GM23338 (cell line): ENCODE measurements around the gene PDE4D. TPM values are rescaled to one million over a fixed set of nuclear protein-coding genes. Genes with fewer than 3 reads are reported as not detected.

ENCODE experiments used
- ATAC-seq: fragments of 200-7000 bp; cut with Tn5 transposase; 3 replicates; pipeline ENCODE4 v1.9.1; 2020
- DNase-seq: peaks from one replicate; pipeline ENCODE4 v3.0.0-alpha.2; 2015; ENCODE audit warnings: low spot score
- H2AFZ ChIP-seq: fragments of 200-600 bp; sonication (generic); 2 replicates; pipeline ENCODE4 v1.8.0; 2016; ENCODE audit warnings: antibody characterized with exemption, mild to moderate bottlenecking, moderate library complexity
- H3F3A ChIP-seq: fragments of 200-600 bp; sonication (generic); replicated peaks from 2 replicates; pipeline ENCODE4 v1.8.0; 2017; ENCODE audit warnings: antibody characterized with exemption, mixed run types, low read depth
- H3K27ac ChIP-seq: fragments of 200-600 bp; sonication (generic); 2 replicates; pipeline ENCODE4 v1.6.1; 2016; ENCODE audit warnings: low read depth
- H3K27me3 ChIP-seq: fragments of 200-600 bp; sonication (generic); 2 replicates; pipeline ENCODE4 v1.8.0; 2016; ENCODE audit warnings: mild to moderate bottlenecking, mixed run types, moderate library complexity; ENCODE audit not compliant: insufficient read depth
- H3K36me3 ChIP-seq: fragments of 200-600 bp; sonication (generic); 2 replicates; pipeline ENCODE4 v1.8.0; 2016; ENCODE audit warnings: mild to moderate bottlenecking; ENCODE audit not compliant: insufficient read depth
- H3K4me1 ChIP-seq: fragments of 200-600 bp; sonication (generic); 2 replicates; pipeline ENCODE4 v1.8.0; 2016; ENCODE audit warnings: mild to moderate bottlenecking, moderate library complexity; ENCODE audit not compliant: insufficient read depth
- H3K4me2 ChIP-seq: fragments of 200-600 bp; sonication (generic); 2 replicates; pipeline ENCODE4 v1.7.1; 2017; ENCODE audit warnings: mixed run types
- H3K4me3 ChIP-seq: fragments of 200-600 bp; sonication (generic); 2 replicates; pipeline ENCODE4 v1.6.1; 2016; ENCODE audit warnings: mixed run types
- H3K79me2 ChIP-seq: fragments of 200-600 bp; sonication (generic); replicated peaks from 2 replicates; pipeline ENCODE4 v1.8.0; 2017; ENCODE audit warnings: mild to moderate bottlenecking; ENCODE audit not compliant: insufficient read depth
- H3K9me2 ChIP-seq: fragments of 200-600 bp; sonication (generic); 2 replicates; pipeline ENCODE4 v1.8.0; 2017; ENCODE audit not compliant: insufficient read depth
- H4K20me1 ChIP-seq: fragments of 200-600 bp; sonication (generic); replicated peaks from 2 replicates; pipeline ENCODE4 v1.8.0; 2017; ENCODE audit warnings: mild to moderate bottlenecking; ENCODE audit not compliant: insufficient read depth
- H3K27ac Mint-ChIP-seq: 2 replicates; pipeline ENCODE4 v1.8.0; 2020; ENCODE audit warnings: inconsistent platforms, mild to moderate bottlenecking, moderate library complexity, mixed read lengths
- H3K27me3 Mint-ChIP-seq: 3 replicates; pipeline ENCODE4 v1.8.0; 2022; ENCODE audit warnings: low read depth, mild to moderate bottlenecking, moderate library complexity, mixed read lengths, inconsistent platforms; ENCODE audit not compliant: insufficient read depth, poor library complexity
- H3K36me3 Mint-ChIP-seq: 3 replicates; pipeline ENCODE4 v1.8.0; 2021; ENCODE audit warnings: low read depth, mild to moderate bottlenecking, inconsistent platforms, moderate library complexity, mixed read lengths
- H3K4me1 Mint-ChIP-seq: 3 replicates; pipeline ENCODE4 v1.8.0; 2020; ENCODE audit warnings: mild to moderate bottlenecking, inconsistent platforms, mixed read lengths
- H3K4me3 Mint-ChIP-seq: 3 replicates; pipeline ENCODE4 v1.8.0; 2021; ENCODE audit warnings: moderate library complexity, mild to moderate bottlenecking, inconsistent platforms, mixed read lengths
- H3K9me3 Mint-ChIP-seq: 3 replicates; pipeline ENCODE4 v1.8.0; 2020; ENCODE audit warnings: moderate library complexity, mild to moderate bottlenecking, inconsistent platforms, mixed read lengths
- EZH2 ChIP-seq: fragments of 200-600 bp; sonication (generic); IDR thresholded peaks from one replicate; pipeline ENCODE4 v1.8.0; 2017; ENCODE audit warnings: antibody characterized with exemption, mild to moderate bottlenecking, low read depth; ENCODE audit not compliant: unreplicated experiment
- NANOG ChIP-seq: IDR thresholded peaks from 2 replicates; pipeline ENCODE4 v1.6.1; 2016; ENCODE audit warnings: antibody characterized with exemption, borderline replicate concordance
- REST ChIP-seq: IDR thresholded peaks from one replicate; pipeline ENCODE4 v1.6.1; 2018; ENCODE audit warnings: antibody characterized with exemption; ENCODE audit not compliant: unreplicated experiment
- ZNF114 ChIP-seq: fragments of 250-450 bp; sonication (Bioruptor Pico); IDR thresholded peaks from 2 replicates; pipeline ENCODE4 v1.5.0; 2020; ENCODE audit warnings: mild to moderate bottlenecking, moderate library complexity
- polyA plus RNA-seq: library from polyadenylated mRNA; unstranded; fragments of >200 nt; fragmentation: Nextera tagmentation; extraction: Ambion mirVana; gene quantifications from 2 replicates; pipeline ENCODE4 v1.2.1, GENCODE V29; 2016
- total RNA-seq: library from RNA; depleted of rRNA; stranded (reverse); fragments of >200 nt; shearing (Covaris generic); gene quantifications from 2 replicates; pipeline ENCODE4 v1.2.3, GENCODE V29; 2014
- TF ChIP-seq, protein P1 (sequence below): fragments of 250-450 bp; sonication (Bioruptor Pico); IDR thresholded peaks from 2 replicates; pipeline ENCODE4 v1.5.0; 2020; ENCODE audit warnings: mild to moderate bottlenecking, moderate library complexity

Gene PDE4D
- total and polyA plus RNA-seq, 2 experiments from 2014 or later: 2.1 to 4.7 TPM

GRCh38 chr5:59709346-59709821 is 184.1 kb downstream of the PDE4D start (continued):
- TF ChIP-seq, protein P1, sequence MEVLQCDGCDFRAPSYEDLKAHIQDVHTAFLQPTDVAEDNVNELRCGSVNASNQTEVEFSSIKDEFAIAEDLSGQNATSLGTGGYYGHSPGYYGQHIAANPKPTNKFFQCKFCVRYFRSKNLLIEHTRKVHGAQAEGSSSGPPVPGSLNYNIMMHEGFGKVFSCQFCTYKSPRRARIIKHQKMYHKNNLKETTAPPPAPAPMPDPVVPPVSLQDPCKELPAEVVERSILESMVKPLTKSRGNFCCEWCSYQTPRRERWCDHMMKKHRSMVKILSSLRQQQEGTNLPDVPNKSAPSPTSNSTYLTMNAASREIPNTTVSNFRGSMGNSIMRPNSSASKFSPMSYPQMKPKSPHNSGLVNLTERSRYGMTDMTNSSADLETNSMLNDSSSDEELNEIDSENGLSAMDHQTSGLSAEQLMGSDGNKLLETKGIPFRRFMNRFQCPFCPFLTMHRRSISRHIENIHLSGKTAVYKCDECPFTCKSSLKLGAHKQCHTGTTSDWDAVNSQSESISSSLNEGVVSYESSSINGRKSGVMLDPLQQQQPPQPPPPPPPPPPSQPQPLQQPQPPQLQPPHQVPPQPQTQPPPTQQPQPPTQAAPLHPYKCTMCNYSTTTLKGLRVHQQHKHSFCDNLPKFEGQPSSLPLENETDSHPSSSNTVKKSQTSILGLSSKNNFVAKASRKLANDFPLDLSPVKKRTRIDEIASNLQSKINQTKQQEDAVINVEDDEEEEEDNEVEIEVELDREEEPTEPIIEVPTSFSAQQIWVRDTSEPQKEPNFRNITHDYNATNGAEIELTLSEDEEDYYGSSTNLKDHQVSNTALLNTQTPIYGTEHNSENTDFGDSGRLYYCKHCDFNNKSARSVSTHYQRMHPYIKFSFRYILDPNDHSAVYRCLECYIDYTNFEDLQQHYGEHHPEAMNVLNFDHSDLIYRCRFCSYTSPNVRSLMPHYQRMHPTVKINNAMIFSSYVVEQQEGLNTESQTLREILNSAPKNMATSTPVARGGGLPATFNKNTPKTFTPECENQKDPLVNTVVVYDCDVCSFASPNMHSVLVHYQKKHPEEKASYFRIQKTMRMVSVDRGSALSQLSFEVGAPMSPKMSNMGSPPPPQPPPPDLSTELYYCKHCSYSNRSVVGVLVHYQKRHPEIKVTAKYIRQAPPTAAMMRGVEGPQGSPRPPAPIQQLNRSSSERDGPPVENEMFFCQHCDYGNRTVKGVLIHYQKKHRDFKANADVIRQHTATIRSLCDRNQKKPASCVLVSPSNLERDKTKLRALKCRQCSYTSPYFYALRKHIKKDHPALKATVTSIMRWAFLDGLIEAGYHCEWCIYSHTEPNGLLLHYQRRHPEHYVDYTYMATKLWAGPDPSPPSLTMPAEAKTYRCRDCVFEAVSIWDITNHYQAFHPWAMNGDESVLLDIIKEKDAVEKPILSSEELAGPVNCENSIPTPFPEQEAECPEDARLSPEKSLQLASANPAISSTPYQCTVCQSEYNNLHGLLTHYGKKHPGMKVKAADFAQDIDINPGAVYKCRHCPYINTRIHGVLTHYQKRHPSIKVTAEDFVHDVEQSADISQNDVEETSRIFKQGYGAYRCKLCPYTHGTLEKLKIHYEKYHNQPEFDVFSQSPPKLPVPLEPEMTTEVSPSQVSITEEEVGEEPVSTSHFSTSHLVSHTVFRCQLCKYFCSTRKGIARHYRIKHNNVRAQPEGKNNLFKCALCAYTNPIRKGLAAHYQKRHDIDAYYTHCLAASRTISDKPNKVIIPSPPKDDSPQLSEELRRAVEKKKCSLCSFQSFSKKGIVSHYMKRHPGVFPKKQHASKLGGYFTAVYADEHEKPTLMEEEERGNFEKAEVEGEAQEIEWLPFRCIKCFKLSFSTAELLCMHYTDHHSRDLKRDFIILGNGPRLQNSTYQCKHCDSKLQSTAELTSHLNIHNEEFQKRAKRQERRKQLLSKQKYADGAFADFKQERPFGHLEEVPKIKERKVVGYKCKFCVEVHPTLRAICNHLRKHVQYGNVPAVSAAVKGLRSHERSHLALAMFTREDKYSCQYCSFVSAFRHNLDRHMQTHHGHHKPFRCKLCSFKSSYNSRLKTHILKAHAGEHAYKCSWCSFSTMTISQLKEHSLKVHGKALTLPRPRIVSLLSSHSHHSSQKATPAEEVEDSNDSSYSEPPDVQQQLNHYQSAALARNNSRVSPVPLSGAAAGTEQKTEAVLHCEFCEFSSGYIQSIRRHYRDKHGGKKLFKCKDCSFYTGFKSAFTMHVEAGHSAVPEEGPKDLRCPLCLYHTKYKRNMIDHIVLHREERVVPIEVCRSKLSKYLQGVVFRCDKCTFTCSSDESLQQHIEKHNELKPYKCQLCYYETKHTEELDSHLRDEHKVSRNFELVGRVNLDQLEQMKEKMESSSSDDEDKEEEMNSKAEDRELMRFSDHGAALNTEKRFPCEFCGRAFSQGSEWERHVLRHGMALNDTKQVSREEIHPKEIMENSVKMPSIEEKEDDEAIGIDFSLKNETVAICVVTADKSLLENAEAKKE (CRISPR knock-in tag): peak; percentile 79; the same call in 1 of the 2 replicates

DNA sequence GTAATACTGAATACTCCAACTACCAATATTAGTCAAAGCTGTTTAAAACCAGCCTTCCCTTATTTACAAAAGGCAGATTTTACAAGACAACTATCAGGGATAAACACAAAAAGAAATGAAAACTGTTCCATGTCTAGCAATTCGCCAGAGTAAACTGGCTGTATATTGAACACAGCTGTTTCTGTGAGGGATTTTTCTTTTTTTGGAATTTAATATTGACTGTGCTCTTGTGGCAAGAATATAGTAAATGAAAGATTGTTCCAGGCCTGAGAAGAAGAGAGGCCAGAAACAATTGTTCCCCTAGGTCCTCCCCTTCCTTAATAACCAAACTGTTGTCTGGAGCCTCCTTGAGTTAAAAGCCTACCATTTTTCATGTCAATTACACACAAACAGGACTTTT is 188.6 kb downstream of the PDE4D start:
- Histone ChIP-seq H3K4me3 (no peak overlapping the region), H3K4me1 (peaks cover 32% of the 10 kb centered on the region), H3K36me3 (no peaks in the 10 kb centered on the region), H3K27me3 (no peaks in the 10 kb centered on the region), H3K79me2 (no peaks in the 10 kb centered on the region), H3K4me2 (no peak overlapping the region), H3F3A (no peaks in the 10 kb centered on the region; the same call in 1 of the 2 replicates), H3K27ac (no peak overlapping the region), H3K9me2 (peaks cover 16% of the 10 kb centered on the region; the same call in 1 of the 2 replicates), H4K20me1 (no peaks in the 10 kb centered on the region), H2AFZ (no peak overlapping the region)
- H3K9me3 Mint-ChIP-seq: no peaks in the 10 kb centered on the region
- H3K4me3 Mint-ChIP-seq: no peak overlapping the region
- peaks cover 46% of the 10 kb centered on the region for H3K4me1 Mint-ChIP-seq
- ATAC-seq (no peak), DNase-seq (no peak)
- peaks cover 5% of the 10 kb centered on the region; the same call in 1 of the 3 replicates for H3K36me3 Mint-ChIP-seq
- no peak overlapping the region for H3K27ac Mint-ChIP-seq
- H3K27me3 Mint-ChIP-seq: no peaks in the 10 kb centered on the region
- TF ChIP-seq ZNF114 (CRISPR knock-in tag) (no peak), NANOG (no peak), REST (no peak), EZH2 (no peak)
- TF ChIP-seq, protein P1 (CRISPR knock-in tag): no peak
